Colonic mucosa (tissue), 4 donors: ENCODE data around the gene CCPG1. TPM values are rescaled to one million over a fixed set of nuclear protein-coding genes. Genes with fewer than 3 reads are reported as not detected.

Experiments used
- DNase-seq: peaks from one replicate; pipeline ENCODE4 v3.0.0-alpha.2; 2020
- H3K27ac ChIP-seq: fragments of 200-600 bp; one replicate; pipeline ENCODE4 v1.8.0; 2021
- H3K27me3 ChIP-seq: fragments of 200-600 bp; one replicate; pipeline ENCODE4 v1.8.0; 2021
- H3K36me3 ChIP-seq: fragments of 200-600 bp; one replicate; pipeline ENCODE4 v1.8.0; 2021
- H3K4me1 ChIP-seq: fragments of 200-600 bp; one replicate; pipeline ENCODE4 v1.8.0; 2021; ENCODE audit warnings: mild to moderate bottlenecking
- H3K4me3 ChIP-seq: fragments of 200-600 bp; one replicate; pipeline ENCODE4 v1.8.0; 2021
- H3K9ac ChIP-seq, 2 donors: one replicate each; pipeline ENCODE4 v1.7.0; 2013; ENCODE audit warnings: control low read depth in 2 of 2, low read depth in 2 of 2, low read length in 2 of 2
- H3K9me3 ChIP-seq: fragments of 200-600 bp; one replicate; pipeline ENCODE4 v1.8.0; 2021
- CTCF ChIP-seq: fragments of 200-600 bp; IDR thresholded peaks from one replicate; pipeline ENCODE4 v1.8.0; 2022; ENCODE audit warnings: antibody characterized with exemption, mild to moderate bottlenecking
- intact Hi-C: fragments of 100-400 bp; cut with DNase I; formaldehyde crosslinking; loops from one replicate; pipeline ENCODE4 v1.14.1; 2022
- total RNA-seq, 2 donors: library from RNA; stranded (reverse); fragmentation: NEBNext Ultra II Directional in 1 of 2; extraction: Animal tissue kit (Norgen Biotek cat#: 25700) in 1 of 2; gene quantifications; one replicate each; pipeline ENCODE4 v1.2.1, GENCODE V29; 2021
- donor health status: healthy.
- donor health status: DM: no; HTN: no; CAD: no.
- donor health status: DM: no; HTN: no; CAD: no.

Gene CCPG1
- total RNA-seq, 2 donors from 2014 or later, result 57.9 to 71.7 TPM

GRCh38 chr15:55348281-55348778 is 59.8 kb downstream of the CCPG1 start:
- intact Hi-C loops, result no loop called here
- H3K36me3 ChIP-seq, result no peaks in the 10 kb centered on the region
- H3K27me3 ChIP-seq, result no peaks in the 10 kb centered on the region
- H3K9ac ChIP-seq, result no peak overlapping the region
- H3K4me3 ChIP-seq, result no peak overlapping the region
- H3K27ac ChIP-seq, result no peak overlapping the region
- no peak for DNase-seq
- no peak for TF ChIP-seq CTCF
- no peaks in the 10 kb centered on the region for H3K9me3 ChIP-seq
- no peaks in the 10 kb centered on the region for H3K4me1 ChIP-seq

- no peaks in the 10 kb centered on the region for H3K4me1 ChIP-seq
- H3K27ac ChIP-seq, result no peak overlapping the region
- H3K27me3 ChIP-seq, result no peaks in the 10 kb centered on the region
- H3K4me3 ChIP-seq, result no peak overlapping the region
- H3K9ac ChIP-seq, result no peak overlapping the region
- intact Hi-C loops, result no loop called here
- no peak for TF ChIP-seq CTCF
- DNase-seq, result no peak
- H3K36me3 ChIP-seq, result no peaks in the 10 kb centered on the region
- H3K9me3 ChIP-seq, result no peaks in the 10 kb centered on the region
These were observed 64.0 kb downstream of the CCPG1 start for GRCh38 chr15:55344206-55344605.

GRCh38 chr15:55343168-55343567 is 65.0 kb downstream of the CCPG1 start:
- Histone ChIP-seq H3K36me3 (no peaks in the 10 kb centered on the region), H3K4me3 (no peak overlapping the region), H3K27ac (no peak overlapping the region), H3K9ac (no peak overlapping the region), H3K4me1 (no peaks in the 10 kb centered on the region), H3K9me3 (no peaks in the 10 kb centered on the region), H3K27me3 (no peaks in the 10 kb centered on the region)
- intact Hi-C loops, result no loop called here
- DNase-seq, result no peak
- no peak for TF ChIP-seq CTCF

- intact Hi-C loops, result no loop called here
- TF ChIP-seq CTCF, result no peak
- no peak for DNase-seq
- H3K27ac ChIP-seq, result no peak overlapping the region
- no peak overlapping the region for H3K9ac ChIP-seq
- H3K4me3 ChIP-seq, result no peak overlapping the region
- no peaks in the 10 kb centered on the region for H3K9me3 ChIP-seq
- H3K4me1 ChIP-seq, result no peaks in the 10 kb centered on the region
- no peaks in the 10 kb centered on the region for H3K36me3 ChIP-seq
- no peaks in the 10 kb centered on the region for H3K27me3 ChIP-seq
These were observed 71.0 kb downstream of the CCPG1 start for GRCh38 chr15:55337160-55337559.

- Histone ChIP-seq H3K36me3 (peaks cover 3% of the 10 kb centered on the region), H3K4me3 (no peak overlapping the region)
- intact Hi-C loops, result no loop called here
These were observed 73.2 kb downstream of the CCPG1 start for GRCh38 chr15:55334997-55335396.

More at GRCh38 chr15:55334997-55335396, 73.2 kb downstream of the CCPG1 start:
- H3K27me3 ChIP-seq, result no peaks in the 10 kb centered on the region
- no peak for TF ChIP-seq CTCF
- H3K9me3 ChIP-seq, result no peaks in the 10 kb centered on the region
- no peak for DNase-seq
- no peak overlapping the region for H3K27ac ChIP-seq
- H3K4me1 ChIP-seq, result no peaks in the 10 kb centered on the region
- H3K9ac ChIP-seq, result no peak overlapping the region
